Activated CD8-positive, alpha-beta memory T cell treated with anti-CD3 and anti-CD28 coated beads for 48 hours (primary cell): ENCODE results near the gene GGTLC3.
"Not testable (repeated sequence)": the region's sequence is repeated elsewhere in the genome, so short reads cannot be mapped to it uniquely, and the experiment has no call there.

Source experiments
- DNase-seq, 3 experiments: peaks; one replicate each; pipeline ENCODE4 v3.0.0-alpha.2; 2020; ENCODE audit warnings: low read depth in 2 of 3, low spot score in 2 of 3

Gene GGTLC3

DNA sequence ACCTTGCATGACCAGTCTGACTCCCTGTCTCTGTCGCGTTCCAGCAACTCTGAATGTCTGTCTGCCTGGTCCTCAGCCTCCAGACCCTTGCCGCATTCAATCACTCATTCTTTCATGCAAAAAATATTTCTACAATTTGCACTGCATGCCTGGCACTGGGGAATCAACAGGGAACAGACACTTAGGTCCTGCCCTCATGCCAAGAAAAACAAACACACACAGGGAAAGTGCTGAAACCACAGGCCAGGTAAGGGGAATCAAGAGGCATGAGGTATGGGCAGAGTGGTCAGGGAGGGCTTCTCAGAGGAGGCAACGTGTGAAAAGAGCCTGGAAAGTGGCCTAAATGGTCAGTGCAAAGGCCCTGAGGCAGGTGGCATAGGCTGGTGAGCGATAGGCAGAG lies at the start of gene GGTLC3:
GGTLC3 (minus strand) TSS at position 101 of the 400 bp plus-strand sequence. CDS start 264 bp downstream, outside the sequence.
- DNase-seq, result not testable (repeated sequence)

DNA sequence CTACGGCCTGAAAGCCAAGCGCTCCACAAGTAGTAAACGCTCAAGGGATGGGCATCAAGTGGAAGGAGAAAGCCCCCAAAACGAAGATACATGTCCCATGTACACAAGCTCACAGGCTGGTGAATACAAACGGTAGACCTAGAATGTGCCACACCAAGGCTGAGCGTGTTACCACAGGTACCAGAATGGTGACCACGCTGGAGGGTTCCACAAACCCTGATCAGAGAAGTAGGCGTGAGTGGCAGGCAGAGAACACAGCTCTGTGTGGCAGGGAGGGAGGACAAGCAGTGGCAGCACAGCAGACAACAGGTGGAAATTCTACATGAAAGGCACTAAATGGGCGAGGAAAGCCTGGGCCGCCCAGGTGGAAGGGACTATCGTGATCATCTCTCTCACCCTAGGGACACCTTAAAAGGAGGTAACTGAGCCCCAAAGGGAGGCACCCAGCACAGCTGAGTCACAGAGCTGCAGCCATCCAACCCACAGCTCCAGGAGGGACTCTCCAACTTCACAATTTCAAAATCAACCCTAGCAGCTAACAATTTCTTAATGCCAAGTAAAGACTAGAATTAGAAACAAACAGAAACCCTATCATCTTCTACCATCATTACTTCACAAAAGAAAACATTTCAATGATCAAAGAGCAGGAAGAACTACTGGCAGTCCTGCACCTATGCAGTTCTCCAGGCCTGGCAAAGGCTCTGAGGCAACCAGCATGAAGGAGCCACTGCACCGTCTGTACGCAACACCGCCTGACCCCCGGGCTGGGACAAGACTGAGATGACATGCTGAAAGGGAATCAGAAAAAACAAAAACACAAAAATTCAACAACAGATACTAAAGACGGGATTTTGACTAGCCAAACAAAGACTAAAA lies 42.4 kb upstream of the GGTLC3 start:
- not testable (repeated sequence) for DNase-seq

DNA sequence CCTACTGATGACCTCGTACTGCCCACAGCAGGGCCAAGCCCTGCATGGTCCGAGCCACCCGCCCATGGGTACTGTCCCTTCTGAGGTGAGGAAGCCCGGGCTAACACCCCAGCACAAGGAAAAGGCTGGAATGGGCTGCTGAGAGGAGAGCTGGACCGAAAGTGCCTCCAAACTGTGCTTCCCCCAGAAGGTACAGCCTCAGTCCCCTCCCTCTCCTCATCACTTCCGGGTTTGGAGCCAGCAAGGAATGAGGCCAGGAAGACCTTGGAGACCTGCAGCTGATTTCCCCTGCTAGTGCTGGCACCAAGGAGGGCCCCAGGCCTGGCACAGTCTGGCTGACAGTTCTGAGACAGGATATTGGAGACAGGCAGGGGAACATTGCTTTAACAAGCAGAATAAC lies 41.0 kb upstream of the GGTLC3 start:
- not testable (repeated sequence) for DNase-seq

DNA sequence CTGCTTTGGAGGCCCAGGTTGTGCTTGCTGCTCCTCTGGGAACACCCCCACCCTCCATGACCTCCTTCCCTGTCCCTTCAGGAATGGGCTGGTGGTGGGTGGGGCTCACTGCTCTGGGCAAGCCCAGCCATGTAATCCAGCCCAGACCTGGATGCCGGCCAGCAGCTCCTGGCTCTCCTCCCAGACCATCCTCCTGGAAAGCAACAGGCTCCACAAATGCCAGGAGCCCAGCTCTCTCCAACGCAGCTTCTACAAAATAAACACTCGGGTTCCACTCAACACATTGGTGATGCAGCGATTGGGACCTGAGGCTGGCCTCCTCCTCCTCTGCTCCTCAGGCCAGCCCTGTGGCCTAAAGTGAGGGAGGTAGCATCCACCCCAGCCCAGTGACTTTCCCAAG lies 40.6 kb upstream of the GGTLC3 start:
- DNase-seq, result not testable (repeated sequence)

GRCh38 chr22:18554280-18555256 lies 36.6 kb upstream of the GGTLC3 start:
- DNase-seq, result not testable (repeated sequence)

- DNase-seq, result not testable (repeated sequence)
Measured at GRCh38 chr22:18552839-18553597, 35.1 kb upstream of the GGTLC3 start.

GRCh38 chr22:18551046-18551445 lies 33.1 kb upstream of the GGTLC3 start:
- not testable (repeated sequence) for DNase-seq

DNA sequence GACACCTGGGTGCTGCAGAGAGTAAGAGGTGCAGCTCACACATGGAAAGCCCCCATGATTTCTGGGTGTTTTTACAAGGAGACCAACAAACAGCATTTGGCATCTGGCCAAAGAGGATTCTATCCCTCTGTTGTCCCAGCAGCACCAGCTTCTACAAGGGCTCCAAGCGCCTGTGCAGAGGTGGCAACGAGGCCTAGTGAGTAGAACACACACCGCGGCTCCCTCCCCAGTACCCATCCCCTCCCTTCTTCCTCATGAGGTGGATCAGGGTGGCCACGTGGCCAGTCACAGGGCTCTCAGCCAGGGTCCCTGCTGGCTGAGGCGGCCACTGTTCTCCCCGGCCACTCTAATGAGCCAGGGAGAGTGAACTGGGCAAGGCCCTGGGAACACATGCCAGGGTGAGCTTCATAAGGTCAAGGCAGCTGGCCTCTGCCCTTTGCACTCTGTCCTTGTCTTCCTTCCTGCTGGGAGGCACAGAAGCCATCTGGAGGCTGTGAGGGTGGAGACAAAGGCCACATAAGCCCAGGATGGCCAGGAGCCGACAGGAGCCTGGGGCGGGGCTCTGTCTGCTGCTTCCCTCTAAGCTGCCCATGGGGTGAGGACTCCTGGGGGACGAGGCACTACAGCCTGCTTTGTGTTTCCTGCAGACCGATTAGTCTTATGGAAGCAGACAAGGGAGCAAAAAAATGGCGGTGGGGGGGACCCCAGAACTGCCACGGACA lies 31.7 kb upstream of the GGTLC3 start:
- DNase-seq, result not testable (repeated sequence)

DNA sequence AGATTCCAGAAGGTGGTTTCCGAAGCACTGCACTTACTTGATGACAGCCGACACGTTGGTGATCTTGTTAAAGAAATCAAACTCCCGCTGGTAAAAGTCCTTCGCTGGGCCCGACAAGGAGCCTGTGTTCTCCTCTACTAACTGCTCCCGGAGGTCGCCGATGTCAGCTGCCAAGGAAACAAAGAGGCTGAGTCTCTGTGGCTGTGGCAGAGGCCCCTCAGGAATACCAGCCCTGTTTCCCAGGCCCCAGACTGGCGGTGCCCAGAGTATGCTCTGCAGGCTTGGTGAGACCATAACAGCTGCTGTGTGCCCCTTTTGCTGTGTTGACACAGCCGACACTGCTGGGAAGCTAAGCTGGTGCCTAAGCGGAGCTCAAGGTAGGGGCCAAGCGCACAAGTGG lies 26.7 kb upstream of the GGTLC3 start:
- not testable (repeated sequence) for DNase-seq

- not testable (repeated sequence) for DNase-seq
Measured at GRCh38 chr22:18543400-18543799, 25.4 kb upstream of the GGTLC3 start.

DNA sequence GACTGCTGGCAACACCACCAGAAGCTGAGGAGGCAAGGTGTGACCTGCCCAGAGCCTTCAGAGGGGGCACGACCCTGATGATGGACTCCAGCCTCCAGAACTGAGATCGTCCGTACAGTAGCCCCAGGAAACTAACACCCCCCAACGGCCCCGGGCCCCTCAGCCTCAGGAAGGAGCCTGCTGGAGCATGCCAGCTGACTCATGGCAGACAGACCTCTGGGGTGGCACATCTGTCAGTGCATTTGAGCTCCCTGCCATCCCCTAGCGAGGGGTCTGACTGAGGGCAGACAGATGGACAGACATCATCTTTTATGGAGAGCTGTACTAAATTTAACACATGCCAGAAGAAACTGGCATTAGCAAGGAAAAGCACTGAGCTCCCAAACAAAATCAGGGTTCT lies 22.0 kb upstream of the GGTLC3 start:
- DNase-seq, result not testable (repeated sequence)

DNA sequence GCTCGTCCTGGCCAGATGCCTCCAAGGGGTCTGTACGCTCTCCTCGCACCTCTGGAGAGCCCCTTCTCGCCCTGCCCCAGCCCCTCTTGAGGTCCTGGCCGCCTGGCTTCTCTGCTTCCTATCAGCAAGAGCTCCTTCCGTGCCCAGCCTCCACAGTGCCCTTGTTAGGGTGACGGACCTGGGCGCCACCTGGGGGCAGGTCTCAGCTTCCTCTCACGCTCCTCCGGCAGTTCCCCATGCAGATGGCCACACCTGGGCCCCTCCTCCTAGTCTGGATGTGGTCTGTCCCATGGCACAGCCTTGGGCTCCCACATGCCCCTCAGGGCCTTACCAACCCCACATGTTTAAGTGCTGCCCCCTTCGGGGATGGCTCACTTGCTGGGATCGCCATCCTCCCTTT lies 16.4 kb upstream of the GGTLC3 start:
- not testable (repeated sequence) for DNase-seq

DNA sequence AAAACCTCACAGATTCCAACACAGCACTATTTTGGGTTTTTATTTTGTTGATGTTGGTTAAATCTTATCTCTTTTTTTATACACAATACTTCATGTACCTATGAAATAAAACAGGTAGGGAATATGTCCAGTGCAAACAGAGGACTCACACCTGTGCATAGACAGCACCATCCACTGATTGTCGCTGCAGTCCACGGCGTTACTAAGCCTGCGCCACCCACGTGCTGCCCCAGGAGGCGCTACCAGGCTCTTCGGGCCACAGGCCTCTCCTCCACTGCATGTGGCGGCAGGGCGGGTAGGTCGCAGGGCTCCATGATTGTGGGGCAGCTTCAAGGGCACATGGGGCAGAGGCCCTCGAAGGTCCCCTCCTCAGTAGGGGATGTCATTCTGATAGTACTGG lies 15.7 kb upstream of the GGTLC3 start:
- not testable (repeated sequence) for DNase-seq

- DNase-seq, result not testable (repeated sequence)
Measured at GRCh38 chr22:18529416-18530145, 11.6 kb upstream of the GGTLC3 start.

DNA sequence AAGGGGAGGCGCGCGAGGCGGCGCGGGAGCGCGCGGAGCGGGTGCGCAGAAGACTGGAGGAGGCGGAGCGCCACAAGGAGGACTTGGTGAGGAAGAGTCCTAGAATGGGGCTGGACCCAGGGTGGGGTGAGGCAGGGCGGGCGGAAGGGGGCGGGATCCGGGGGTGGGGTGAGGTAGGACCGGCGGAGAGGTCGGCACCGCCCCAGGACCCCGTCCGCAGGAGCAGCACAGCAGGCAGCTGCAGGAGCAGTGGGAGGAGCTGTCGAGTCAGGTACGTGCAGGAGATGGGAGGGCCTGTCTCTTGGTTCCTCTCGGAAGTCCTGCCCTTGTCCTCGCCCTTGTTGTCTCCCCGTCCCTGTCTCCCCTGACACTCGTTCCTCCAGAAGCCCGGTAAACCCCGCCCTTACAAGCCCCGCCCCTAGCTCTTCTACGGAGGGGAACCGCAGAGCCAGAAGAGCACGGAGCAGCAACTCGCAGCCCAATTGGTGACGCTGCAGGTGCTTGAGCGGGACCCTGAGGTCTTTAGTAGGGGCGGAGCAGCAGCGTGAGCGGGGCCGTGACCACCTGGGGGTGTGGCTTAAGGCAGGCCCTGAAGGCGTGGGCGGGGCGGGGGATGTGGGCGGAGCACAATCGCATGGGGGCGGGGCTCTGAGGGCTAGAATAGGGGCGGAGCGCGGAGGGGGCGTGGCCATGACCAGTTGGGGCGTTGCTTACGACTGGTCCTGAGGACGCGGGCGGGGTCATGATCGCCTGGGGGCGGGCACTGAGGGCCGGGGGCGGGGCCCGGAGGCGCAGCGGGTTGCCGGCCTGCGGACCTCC lies 10.8 kb upstream of the GGTLC3 start:
- DNase-seq, result peak; percentile 47 to 97 (median 60)

GRCh38 chr22:18527752-18528596 lies 10.0 kb upstream of the GGTLC3 start, which contains the start of gene TMEM191B:
Gene TMEM191B, plus strand, starts transcription at chr22:18527802. Its CDS starts 179 bp downstream, at chr22:18527981.
- DNase-seq, result not testable (repeated sequence)

DNA sequence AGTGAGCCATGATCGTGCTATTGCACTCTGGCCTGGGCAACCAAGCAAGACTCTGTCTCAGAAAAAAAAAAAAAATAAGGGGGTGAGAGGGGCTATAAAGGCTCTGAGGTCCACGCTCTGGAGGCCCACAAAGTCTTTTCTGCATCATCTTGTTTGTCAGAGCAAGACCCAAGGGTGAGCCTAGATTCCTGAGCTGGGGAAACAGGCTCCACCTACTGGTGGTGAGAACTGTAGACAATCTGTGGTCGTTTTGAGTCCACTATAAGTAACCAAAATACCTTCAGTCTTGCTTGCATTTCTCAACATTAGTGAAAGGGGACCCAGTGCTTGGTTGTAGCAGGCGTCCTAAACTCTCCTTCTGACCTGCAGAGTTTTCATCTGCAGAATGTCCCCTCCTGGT lies 5.4 kb upstream of the GGTLC3 start:
- not testable (repeated sequence) for DNase-seq
